H4 (cell line): ENCODE data around the gene HMCN2. TPM values are rescaled to one million over a fixed set of nuclear protein-coding genes. Genes with fewer than 3 reads are reported as not detected.
A peak's percentile ranks its signal among the peaks of the same experiment; 100 is the strongest.
"Not testable (repeated sequence)": the region's sequence is repeated elsewhere in the genome, so short reads cannot be mapped to it uniquely, and the experiment has no call there.

ENCODE experiments used
- DNase-seq: peaks from one replicate; pipeline ENCODE4 v3.0.0-alpha.2; 2015; ENCODE audit warnings: low spot score
- total RNA-seq: library from RNA; depleted of rRNA; stranded (reverse); fragments of >200 nt; shearing (Covaris generic); gene quantifications from 2 replicates; pipeline ENCODE4 v1.2.3, GENCODE V29; 2014

Gene HMCN2
- total RNA-seq, 1 experiment from 2014 or later = 0.10 TPM

DNA sequence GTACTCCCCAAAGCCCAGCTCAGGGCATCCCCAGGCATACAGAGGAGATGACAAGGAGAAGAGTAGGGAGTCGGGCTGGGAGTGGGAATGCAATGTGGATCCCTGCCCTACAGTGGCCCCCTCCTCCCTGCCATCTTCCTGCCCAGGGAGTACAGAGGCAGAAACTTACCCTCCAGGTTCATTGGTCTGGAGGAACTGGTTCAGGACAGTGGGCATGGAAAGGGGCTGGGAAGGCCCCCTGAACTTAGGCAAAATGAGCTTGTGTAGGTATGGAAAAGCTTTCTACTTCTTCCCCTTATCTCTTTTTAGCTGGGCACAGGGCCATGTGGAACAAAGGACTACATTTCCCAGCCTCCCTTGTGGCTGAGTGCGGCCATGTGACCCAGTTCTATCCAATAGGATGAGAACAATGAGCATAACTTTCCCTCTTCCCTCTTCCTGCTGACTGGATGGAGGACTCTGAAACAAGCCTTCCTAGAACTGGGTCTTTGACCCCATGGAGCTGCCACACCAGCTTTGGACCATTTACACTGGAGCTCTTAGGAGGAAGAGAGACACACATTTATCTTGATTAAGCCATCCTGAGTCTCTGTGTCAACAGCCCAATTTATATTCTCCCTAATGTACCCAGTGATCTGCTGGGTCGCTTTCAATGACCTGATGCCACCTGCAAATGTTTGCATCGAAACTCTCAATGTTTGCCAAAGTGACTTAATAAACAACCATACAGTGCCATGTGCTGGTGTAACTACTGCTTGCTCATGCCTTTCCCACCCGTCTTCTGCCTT, 25.0 kb upstream of the HMCN2 start:
- peak; percentile 72 for DNase-seq

DNA sequence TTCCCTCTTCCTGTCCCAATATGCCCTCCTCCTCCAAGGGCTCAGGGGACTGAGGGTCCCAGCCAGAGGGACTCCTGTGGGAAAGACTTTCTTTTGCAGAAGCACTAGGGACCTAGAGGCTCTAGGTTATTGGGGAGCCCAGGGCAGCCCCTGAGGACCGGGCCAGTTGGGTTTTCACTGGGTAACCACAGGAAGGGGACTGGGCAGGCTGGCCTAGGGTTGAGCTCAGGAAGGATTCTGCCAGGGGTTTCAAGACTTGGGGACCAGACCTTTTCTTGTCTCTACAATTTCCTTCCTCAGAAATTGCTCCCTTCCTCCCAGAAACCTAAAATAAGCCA, 24.4 kb upstream of the HMCN2 start:
- no peak for DNase-seq

DNA sequence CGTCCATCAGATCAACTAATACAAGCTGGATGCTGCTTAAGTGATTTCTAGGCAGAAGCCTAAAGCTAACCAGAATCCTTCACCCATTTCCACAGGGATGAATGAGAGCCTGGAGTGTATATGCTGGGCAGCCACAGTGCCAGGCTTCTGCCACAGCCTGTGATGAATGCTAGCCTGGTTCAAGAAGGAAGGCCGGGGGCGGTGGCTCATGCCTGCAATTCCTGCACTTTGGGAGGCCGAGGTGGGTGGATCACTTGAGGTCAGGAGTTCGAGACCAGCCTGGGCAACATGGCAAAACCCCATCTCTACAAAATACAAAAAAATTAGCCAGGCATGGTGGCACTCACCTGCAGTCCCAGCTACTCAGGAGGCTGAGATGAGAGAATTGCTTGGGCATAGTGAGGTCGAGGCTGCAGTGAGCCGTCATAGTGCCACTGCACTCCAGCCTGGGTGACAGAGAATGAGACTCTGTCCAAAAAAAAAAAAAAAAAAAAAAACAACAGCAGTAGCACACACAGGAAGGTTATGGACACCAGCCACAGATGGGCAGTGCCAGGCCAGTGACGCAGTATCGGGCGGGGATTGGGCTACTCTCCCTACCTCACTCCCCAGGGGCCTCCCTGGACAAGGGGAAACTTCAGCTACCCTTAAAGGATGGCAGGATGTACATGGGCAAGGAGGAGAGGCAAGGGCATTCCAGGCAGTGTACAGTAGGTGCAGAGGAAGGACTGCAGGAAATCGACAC, 23.1 kb upstream of the HMCN2 start:
- no peak for DNase-seq

DNA sequence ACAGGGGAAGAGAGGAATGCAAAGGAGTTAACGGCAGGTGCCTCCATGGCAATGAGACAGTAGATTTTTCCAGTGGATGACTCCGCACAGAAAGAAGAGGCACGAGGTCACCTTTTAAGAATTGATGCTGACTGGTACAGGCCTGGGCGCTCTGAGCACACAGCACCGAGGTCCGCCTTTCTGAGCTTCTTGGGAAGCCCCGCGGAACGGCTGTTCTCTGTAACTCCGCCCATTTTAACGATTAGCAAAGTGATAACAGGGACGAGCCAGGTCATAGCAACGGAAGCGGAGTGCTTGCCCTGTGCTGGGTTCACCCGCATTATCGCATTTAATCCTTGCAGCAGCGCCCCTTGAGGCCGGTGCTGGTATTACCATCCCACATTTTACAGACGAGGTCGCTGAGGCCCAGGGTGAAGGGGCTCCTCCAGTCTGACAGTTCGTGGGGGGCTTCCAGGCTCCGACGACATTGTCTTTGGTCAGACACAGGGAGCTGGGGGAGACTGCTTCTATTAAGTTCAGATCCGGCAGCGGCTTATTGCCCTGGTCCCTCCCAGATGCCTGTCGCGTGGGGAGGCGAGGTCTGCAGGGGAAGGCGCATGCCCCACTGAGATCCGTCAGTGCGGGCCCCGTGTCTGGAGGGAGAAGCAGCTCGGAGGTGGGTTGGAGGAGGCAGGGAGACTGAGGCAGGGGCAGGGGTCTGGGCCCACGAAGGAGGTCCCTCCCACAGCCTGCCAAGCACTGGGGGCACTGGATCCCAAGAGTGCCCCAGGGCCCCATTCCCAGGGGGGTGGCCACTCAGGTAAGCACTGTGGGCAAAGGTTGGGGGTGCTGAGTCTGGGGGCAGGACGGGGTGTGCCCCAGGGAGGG, 22.3 kb upstream of the HMCN2 start:
- peak; percentile 34 for DNase-seq

DNA sequence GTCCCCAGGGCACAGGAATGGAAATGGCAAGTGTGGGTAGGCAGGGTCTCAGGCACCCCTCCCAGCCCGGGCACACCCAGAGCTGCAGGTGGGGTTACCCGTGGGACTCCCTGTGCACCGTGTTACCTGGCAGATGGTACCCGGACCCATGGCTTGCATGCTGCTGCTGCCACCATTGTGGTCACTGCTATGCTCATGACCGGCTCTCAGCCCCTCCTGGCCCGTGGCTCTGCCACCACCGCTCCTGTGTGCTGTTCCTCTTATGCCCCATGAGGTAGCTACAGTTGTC, 21.7 kb upstream of the HMCN2 start:
- DNase-seq = no peak

DNA sequence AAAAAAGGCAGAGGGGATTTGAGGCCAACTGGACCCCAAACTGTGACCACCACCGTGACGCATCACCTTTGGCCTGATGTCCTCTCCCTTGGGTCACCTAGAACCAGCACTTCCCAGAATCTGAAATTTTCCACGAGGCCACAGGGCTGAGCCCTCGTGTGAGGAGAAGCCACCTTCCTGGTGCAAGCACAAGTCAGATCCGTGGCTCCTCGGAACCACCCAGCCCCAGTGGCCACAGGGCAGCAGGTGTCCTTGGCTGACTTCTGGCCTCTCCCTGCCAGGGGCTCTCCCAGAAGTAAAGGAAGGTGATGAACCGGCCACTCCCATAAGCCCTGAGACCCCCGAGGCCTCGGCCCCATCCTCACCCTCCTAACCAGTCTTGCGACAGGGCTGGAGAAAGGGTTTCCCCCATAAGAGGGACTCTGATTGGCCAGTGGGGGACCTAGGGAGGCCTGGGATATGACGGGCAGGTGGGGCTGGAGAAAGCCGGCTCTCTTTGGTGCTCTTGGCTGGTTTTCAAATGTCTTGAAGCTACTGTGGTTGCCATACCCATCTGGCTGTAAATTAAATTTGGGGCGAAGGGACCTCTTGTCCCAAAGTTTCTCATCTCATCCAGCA, 20.9 kb upstream of the HMCN2 start:
- DNase-seq = no peak

DNA sequence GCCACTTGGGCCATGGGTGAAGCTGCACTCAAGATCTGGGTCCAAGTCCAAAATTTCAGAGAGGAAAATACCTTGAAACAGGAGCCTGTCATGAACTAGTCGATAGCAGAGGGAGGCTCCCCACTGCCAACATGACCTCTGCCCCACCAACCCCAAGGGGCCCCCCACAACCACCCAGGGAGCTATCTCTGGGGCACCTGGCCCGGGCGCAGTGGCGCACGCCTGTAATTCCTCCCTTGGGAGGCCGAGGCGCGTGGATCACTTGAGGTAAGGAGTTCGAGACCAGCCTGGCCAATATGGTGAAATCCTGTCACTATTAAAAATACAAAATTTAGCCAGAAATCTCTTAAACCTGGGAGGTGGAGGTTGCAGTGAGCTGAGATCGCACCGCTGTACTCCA, 20.1 kb upstream of the HMCN2 start:
- DNase-seq = no peak

DNA sequence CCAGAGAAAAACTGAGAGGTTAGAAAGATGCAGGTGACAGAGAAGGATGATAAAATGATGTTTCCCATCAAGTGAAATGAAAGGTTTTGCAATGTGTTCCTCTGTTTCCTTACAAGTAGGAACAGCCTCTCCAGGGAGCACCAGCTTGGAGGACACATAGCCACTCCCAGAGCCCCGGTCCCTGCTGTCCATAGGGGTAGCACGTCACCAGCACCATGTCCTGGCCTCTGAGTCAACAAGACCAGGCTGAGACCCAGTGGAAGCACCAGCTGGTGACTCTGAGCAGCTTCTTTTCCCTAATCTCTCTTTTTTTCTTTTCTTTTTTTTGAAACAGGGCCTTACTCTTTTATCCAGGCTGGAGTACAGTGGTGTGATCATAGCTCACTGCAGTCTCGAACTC, 19.4 kb upstream of the HMCN2 start:
- DNase-seq = no peak

DNA sequence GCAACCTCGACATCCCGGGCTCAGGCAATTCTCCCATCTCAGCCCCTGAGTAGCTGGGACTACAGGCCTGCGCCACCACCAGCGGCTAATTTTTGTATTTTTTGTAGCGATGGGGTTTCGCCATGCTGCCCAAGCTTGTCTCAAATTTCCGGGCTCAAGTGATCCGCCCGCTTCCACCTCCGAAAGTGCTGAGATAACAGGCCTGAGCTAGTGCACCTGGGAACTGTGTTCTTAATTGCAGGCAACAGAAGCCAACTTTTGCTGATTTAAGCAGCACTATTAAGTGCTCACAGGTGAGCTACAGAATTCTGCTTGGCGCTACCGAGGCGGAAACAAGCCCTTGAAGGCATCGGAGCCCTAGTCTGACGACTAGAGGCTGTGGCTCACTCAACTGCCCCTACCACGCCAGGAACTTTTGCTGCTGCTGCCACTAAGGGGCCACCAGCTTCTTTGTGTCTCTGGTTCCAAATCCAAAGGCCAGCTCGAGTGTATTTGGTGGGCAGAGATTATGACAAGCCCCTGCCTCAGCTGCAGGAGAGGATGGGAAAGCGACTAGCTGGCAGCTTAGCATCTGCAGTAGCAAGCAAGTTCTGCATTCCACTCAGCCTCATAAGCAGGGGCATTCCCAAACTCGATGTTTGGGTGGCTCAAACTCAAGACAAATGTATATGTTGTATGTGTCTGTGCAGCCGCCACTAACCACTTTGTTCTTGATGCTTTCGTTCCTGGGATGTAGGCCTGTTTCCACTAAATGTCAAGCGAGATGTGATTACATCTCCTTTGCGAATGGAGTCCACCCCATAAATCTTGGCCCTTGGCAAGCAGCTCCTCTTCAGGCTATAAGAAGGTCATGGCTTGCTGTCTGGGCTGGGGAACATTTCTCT, 10.6 kb upstream of the HMCN2 start:
- no peak for DNase-seq

DNA sequence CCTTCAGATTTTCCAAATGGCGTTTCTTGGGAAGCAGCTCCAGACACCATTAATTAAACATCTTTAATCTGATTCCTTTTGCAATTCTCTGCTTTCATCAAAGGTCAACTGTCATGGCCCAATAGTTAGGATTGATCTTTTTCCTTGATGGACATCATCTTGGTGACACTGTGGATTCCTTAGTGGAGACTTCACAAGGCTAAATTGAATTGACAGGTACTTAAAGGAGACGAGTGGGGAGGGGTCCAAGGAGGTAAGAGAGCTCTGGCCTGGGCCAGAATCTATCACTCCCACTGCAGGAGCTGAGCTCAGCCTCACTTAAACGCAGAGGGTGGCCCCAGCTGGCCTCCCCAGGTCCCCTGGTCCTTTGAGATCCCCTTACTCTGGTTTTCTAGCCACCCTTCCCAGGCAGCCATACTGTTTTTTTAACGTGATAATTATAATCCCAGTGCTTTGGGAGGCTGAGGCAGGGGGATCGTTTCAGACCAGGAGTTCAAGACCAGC, 9.9 kb upstream of the HMCN2 start:
- DNase-seq = no peak

DNA sequence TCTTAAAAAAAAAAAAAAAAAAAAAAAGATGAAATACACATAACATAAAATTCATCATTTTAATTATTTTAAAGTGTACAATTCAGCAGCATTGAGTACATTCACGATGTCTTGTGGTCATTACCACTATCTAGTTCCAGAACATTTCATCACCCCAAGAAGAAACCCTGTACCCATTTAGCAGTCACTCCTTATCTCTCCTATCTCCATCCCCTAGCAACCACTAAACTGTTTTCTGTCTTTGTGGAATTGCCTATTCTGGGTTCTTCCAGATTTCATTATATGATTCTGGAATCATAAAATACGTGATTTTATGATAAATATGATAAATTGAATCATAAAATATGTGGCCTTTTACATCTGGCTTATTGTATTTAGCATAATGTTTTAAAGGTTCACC, 8.9 kb upstream of the HMCN2 start:
- DNase-seq = no peak

DNA sequence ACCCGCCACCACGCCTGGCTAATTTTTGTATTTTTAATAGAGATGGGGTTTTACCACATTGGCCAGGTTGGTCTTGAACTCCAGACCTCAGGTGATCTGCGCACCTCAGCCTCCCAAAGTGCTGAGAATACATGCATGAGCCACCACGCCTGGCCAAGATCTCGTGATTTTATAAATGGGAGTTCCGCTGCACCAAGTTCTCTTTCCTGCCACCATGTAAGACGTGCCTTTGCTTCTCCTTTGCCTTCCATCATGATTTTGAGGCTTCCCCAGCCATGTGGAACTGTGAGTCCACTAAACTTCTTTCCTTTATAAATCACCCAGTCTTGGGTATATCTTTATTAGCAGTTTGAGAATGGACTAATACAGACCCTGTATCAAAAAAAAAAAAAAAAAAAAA, 7.4 kb upstream of the HMCN2 start:
- DNase-seq = not testable (repeated sequence)

DNA sequence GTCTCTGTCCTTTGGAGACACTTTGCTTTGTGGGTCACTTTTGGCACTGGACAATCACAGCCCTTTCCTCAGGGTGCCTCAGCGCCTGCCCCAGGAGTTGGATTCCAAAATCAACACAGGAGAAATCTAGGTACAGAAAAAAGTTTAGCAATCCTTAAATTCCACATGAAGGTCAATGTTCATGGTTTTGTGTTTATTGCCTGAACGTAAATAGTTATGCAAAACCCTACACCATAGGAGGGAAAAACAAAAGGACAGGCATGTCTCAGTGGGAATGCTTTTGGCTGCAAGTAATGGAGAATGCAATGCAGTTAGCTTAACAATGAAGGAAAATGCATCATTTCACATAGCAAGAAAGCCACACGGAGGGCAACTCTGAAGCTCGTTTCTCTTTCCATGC, 6.5 kb upstream of the HMCN2 start:
- DNase-seq = no peak

DNA sequence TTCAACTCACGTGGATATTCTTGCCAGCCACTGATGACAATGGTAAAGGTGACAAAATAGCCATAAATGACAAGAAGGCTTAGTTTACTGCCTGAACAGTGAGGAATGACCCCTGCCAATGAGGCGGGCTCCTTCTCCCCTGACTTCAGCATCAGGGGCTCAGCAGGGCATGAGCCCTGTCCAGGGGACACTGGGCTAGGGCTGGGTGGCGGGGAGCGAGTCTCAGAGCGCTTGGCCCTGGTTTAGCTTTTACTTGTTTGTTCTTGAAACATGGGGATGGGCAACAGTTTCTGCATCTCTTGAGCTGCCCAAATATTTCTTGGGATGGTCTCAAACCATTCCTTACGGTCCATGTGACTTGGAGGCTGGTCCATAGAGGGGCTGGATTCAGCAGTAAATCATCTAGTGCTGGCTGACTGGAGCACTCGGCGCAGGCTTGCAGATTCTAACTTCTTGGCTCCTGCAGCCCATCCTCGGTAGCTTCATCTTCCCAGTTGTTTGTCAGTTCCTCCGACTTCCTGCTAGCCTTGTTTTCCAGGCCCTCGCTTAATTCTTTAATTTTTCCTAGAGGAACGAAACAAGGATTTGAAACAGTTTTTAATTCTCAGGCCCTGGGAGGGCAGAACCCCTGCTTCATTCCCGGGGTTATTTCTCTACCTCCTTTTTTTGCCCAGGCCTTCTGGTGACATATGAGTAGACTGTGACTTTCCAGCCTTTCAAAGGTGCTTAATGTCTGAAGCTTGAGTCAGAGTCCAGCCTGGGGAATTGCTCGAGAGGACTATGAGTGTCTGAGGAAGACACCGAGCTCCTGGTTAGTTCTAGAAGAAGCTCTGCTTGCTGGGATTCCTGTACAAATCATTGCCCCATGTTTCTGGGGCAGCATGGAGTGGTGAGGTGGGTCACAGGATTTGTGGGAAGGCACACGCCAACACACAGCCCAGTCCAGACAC, 4.5 kb upstream of the HMCN2 start:
- no peak for DNase-seq

DNA sequence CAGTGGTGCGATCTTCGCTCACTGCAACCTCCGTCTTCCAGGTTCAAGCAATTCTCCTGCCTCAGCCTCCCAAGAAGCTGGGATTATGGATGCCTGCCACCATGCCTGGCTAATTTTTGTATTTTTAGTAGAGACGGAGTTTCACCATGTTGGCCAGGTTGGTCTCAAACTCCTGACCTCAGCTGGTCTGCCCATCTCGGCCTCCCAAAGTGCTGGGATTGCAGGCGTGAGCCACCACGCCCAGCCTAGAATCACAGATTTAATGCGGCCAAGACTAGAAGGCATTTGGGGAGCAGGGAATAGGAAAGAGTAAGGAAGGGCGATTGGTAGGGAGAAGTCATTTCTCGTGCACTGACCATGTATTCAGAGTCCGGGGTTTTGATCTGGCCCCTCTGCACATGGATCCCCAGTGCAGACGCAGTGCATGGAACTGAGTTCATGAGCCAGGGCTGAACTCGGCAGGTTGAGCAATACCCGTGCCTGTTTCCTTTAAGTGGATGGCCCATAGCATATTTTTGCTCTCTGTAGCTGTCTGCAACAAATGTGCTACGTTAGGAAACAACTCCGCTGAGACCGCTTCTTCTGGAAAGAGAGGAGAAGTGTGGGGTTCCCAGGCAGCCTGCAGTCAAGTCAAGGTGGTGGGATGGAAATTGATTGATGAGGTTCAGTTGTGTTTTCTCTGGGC, 3.4 kb upstream of the HMCN2 start:
- no peak for DNase-seq

DNA sequence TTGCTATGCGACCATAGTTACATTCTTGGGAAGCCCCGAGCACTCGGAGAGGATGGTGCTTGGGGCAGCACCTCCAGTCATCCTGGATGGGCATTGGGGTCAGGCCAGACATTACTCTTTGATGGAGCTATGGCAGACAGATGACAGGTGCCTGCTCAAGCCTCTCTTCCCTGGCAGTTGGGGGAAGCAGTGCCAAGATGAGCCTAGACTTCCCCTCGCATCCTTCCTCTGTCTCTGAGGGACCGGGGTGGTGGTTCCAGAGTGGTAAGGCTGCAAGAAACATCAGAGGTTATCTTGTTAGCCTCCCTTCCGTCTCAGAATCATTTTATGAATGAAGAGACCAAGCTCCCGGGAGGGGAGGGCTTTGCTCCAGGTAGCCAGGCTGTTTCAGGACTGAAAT, 2.8 kb upstream of the HMCN2 start:
- no peak for DNase-seq

DNA sequence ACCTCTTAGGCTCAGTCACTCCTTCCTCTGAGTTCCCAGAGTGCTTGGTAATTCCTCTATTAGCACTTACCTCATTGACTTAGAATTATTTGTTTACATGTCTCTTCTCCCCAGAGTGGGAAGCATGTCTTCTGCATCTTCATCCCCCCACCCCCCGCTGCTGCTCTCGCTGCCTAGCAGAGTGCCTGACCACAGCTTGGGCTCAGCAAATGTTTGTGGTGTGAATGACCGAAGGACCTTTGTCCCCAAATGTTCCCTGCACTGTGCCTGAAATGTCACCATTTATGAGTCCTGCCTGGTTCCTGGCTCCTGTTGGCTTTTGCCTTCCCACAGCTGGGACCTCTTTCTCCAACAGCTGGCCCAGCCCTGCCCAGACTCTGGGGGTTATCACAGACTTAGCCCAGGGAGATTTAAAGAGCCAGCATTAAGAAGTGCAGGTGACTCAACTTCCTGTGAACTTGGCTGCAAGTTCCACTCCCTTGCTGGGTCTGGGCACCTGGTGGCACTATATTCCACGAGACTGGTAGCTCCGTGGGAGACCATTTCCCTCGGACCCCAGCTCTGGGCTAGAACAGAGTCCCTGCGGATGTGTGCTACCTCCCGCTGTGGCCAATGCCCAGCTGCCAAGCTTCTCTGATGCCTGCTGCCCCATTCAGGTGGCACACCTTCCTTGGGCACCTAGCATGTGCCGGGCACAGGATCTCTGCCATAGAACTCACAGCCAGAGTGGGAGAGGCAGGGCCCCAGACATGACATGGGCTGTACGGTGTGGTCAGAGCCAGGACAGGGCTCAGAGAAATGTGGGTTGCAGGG, 1.8 kb upstream of the HMCN2 start:
- peak; percentile 49 for DNase-seq
